HCT116 (cell line): Measurements from ENCODE around the gene PPP6R3.

Experiments used
- POLR2AphosphoS5 ChIP-seq: IDR thresholded peaks from 2 replicates; pipeline ENCODE4 v1.6.1; 2011; ENCODE audit warnings: mild to moderate bottlenecking, low read depth, low read length, moderate library complexity
- SIN3A ChIP-seq: IDR thresholded peaks from 2 replicates; pipeline ENCODE4 v1.6.1; 2012; ENCODE audit warnings: low read depth

GRCh38 chr11:68646832-68647231, 186.3 kb downstream of the PPP6R3 start:
- TF ChIP-seq SIN3A (no peak), POLR2AphosphoS5 (no peak)
